ENCODE measurements around the gene GPS1. TPM values are rescaled to one million over a fixed set of nuclear protein-coding genes. Genes with fewer than 3 reads are reported as not detected.
A peak's percentile ranks its signal among the peaks of the same experiment; 100 is the strongest.

Gene GPS1
- total and polyA plus RNA-seq, 9 of the 15 experiments (the other 6 are each of a cell fraction or from before 2014, with no cell fraction given): 3.1 to 167 (median 69.9) TPM

- Histone ChIP-seq H3K9me3 (replicated peaks; ENCODE audit: control insufficient read depth, insufficient read depth, low read depth, low read length) (no peaks in the 10 kb centered on the region), H3K9ac (ENCODE audit: insufficient read depth in 1 of 2, low read depth in 2 of 2, low read length in 2 of 2) (no peak overlapping the region), H4K20me1 (replicated peaks; ENCODE audit: control insufficient read depth, insufficient read depth, low read length) (peaks cover 7% of the 10 kb centered on the region), H3K27ac (ENCODE audit: extremely low read depth, low read depth, low read length) (no peak overlapping the region), H3K4me3 (no peak overlapping the region), H3K36me3 (ENCODE audit: control insufficient read depth, insufficient read depth, low read length) (peaks cover 81% of the 10 kb centered on the region; the same call in 2 of the 3 replicates), H3K27me3 (ENCODE audit: control insufficient read depth in 2 of 2, insufficient read depth in 2 of 2, low read length in 2 of 2) (no peaks in the 10 kb centered on the region), H3K4me2 (ENCODE audit: insufficient read depth, low read length) (no peak overlapping the region), H3K79me2 (ENCODE audit: control insufficient read depth, insufficient read depth, low read length) (peaks cover 28% of the 10 kb centered on the region), H3K9me1 (ENCODE audit: control insufficient read depth, insufficient read depth, low read length) (no peaks in the 10 kb centered on the region), H3K4me1 (replicated peaks in 1 of 2; ENCODE audit: control insufficient read depth in 2 of 2, insufficient read depth in 2 of 2, low read length in 2 of 2) (peaks cover 3 to 90% of the 10 kb centered on the region in 2 experiments; a peak in 3 of 5 replicates), H2AFZ (ENCODE audit: low read depth, low read length) (no peak overlapping the region)
- FAIRE-seq: no peak
- WGBS (ENCODE audit: insufficient coverage, low coverage, missing lambda C conversion rate): 91% methylated on average over 28 of the region's 34 CpGs
- POLR2A ChIA-PET: interaction anchor here (0.5 to 2.5 kb wide), 7 partner anchors 7 to 128 kb away, joined by 3 to 11 read pairs (median 3); partner anchors contain the start of gene DCXR
- TF ChIP-seq POLR2A (conservative IDR thresholded peaks at IDR 0.05) (peak; percentile 23; the same call in 1 of the 2 replicates), RBFOX2 (IDR thresholded peaks at IDR 0.05; ENCODE audit: low read depth, low read length) (peak; percentile 64), POLR2G (IDR thresholded peaks at IDR 0.05; ENCODE audit: low read depth, low read length) (peak; percentile 34; the same call in 1 of the 2 replicates), RBM22 (IDR thresholded peaks at IDR 0.05; ENCODE audit: low read depth, low read length, poor library complexity, severe bottlenecking) (peak; percentile 62), RBM17 (IDR thresholded peaks at IDR 0.05; ENCODE audit: borderline replicate concordance, low read depth, low read length) (no peak)
- BruUV-seq (replicated peaks): no TSS peak
- CTCF ChIA-PET (ENCODE audit: low intra/inter-chr PET ratio): no interaction called here
- in situ Hi-C loops (cut with MboI): no loop called here
- intact Hi-C loops (cut with micrococcal nuclease): no loop called here
- no peak for ATAC-seq
- no peak for DNase-seq (ENCODE audit: extremely low read depth in 1 of 4, low spot score in 3 of 4)
These were observed 9.6 kb downstream of the GPS1 start for GRCh38 chr17:82061047-82061925.

All from K562 (cell line).